OCI-LY3 (cell line): ENCODE results near the gene SLC6A20.

Source experiments
- EZH2phosphoT487 ChIP-seq: fragments of 200-600 bp; shearing (Covaris generic); IDR thresholded peaks from 2 replicates; pipeline ENCODE4 v1.6.1; 2018; ENCODE audit warnings: antibody characterized with exemption, mixed run types, low read depth
- TF ChIP-seq, protein P1 (sequence below): fragments of 200-600, 300-600 bp; sonication (generic); IDR thresholded peaks from 2 replicates; pipeline ENCODE4 v1.5.1; 2014; ENCODE audit warnings: antibody characterized with exemption, low read length, low read depth

DNA sequence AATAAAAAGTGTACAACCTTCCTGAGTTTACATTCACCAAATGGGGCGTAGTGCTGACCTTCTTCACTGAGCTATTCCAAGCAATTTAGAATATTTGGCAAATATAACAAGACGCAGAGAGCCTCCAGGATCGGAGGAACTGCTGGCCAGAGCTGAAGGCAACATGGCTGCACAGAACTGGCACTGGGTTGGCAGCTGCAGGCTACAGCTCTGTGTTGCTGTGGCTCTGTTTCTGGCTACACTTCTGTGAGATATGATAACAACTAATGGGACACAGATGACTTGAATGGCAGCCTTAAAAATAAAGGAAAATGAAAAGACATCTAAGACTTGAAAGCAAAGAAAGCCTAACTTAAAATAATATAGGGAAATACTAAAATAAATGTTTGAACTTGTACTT is 10.8 kb upstream of the SLC6A20 start:
- TF ChIP-seq, protein P1, sequence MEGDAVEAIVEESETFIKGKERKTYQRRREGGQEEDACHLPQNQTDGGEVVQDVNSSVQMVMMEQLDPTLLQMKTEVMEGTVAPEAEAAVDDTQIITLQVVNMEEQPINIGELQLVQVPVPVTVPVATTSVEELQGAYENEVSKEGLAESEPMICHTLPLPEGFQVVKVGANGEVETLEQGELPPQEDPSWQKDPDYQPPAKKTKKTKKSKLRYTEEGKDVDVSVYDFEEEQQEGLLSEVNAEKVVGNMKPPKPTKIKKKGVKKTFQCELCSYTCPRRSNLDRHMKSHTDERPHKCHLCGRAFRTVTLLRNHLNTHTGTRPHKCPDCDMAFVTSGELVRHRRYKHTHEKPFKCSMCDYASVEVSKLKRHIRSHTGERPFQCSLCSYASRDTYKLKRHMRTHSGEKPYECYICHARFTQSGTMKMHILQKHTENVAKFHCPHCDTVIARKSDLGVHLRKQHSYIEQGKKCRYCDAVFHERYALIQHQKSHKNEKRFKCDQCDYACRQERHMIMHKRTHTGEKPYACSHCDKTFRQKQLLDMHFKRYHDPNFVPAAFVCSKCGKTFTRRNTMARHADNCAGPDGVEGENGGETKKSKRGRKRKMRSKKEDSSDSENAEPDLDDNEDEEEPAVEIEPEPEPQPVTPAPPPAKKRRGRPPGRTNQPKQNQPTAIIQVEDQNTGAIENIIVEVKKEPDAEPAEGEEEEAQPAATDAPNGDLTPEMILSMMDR = no peak
- no peak for TF ChIP-seq EZH2phosphoT487
